Measurements from ENCODE around the gene CLDN25.

DNA sequence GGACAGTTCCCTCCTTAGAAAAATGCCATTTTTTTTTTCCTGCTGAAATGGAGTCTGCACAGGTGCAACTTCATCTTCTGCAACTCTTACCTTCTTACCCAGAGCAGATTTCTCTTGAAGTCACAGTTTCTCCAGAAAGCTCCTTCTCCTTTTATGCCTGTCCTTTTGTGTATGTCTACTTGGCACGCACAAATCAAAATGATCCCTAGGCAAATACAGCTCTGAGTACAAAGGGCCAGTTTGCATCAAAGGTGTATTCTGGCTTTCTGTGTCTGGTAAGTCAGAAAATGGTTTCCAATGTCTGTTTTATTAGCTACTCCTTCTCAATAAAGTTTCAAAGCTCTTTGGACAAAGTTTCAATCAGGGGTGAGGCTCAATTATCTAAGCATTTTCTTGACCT is 2.5 kb downstream of the CLDN25 start:
- TF ChIP-seq, protein P1, sequence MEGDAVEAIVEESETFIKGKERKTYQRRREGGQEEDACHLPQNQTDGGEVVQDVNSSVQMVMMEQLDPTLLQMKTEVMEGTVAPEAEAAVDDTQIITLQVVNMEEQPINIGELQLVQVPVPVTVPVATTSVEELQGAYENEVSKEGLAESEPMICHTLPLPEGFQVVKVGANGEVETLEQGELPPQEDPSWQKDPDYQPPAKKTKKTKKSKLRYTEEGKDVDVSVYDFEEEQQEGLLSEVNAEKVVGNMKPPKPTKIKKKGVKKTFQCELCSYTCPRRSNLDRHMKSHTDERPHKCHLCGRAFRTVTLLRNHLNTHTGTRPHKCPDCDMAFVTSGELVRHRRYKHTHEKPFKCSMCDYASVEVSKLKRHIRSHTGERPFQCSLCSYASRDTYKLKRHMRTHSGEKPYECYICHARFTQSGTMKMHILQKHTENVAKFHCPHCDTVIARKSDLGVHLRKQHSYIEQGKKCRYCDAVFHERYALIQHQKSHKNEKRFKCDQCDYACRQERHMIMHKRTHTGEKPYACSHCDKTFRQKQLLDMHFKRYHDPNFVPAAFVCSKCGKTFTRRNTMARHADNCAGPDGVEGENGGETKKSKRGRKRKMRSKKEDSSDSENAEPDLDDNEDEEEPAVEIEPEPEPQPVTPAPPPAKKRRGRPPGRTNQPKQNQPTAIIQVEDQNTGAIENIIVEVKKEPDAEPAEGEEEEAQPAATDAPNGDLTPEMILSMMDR (IDR thresholded peaks at IDR 0.05): no peak
- no peak for TF ChIP-seq POLR2A (IDR thresholded peaks at IDR 0.05)
